HL-60/S4 (cell line): Measurements from ENCODE around the gene SLC36A4.

Experiments used
- in situ Hi-C: fragments of 300-500 bp; cut with MboI; formaldehyde crosslinking; loops from 2 replicates; pipeline ENCODE4 v1.14.3; 2022; ENCODE audit warnings: low sequenced_read_pairs

Gene SLC36A4

DNA sequence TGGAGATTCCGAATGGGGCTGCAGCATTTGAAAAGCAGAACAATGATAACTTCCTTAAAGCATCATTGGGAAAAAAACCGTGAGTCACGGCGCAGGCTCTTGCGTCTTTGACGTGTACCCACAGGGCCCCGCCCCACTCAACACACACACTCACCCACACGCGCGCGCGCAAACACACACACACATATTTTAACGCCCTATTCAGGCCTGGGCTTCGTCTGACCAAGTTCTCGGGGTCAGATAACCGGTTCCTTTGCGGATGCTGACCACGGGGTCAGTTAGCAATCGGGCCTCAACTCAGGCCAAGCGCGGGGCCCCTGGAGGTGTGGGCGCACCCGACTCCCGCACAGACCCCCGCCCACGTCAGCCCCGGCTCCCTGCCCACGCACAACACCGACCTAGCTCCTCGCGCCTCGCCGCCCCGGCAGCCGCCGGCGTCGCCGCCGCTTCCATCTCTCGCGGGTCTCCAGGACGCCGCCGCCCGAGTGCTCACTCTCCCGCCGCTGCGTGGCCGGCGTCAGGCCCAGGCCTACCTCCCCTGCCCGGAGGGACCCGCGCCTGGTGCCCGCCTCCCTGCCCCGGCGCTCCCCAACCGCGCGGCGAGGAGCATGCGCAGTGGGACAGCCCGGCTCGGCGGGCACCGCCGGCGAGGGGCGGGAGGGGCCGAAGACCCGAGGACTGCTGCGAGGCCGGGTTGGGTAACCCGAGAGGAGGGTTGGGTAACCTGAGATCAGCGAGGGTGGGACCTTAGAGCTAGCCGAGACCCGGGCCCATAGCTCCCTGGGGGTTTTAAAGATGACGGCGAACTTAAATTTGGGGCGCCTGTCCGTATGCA lies at the start of gene SLC36A4:
Gene SLC36A4, minus strand, starts transcription at position 612 of the 835 bp plus-strand sequence. Its CDS starts 159 bp downstream, at position 453.
- in situ Hi-C loops, result no loop called here

- in situ Hi-C loops, result loop anchor here (25.0 kb wide), 2 partner anchors 291 to 391 kb away; partner anchors contain the start of gene SMCO4
Measured at GRCh38 chr11:93246790-93247189, 49.0 kb upstream of the SLC36A4 start.

- in situ Hi-C loops, result loop anchor here (25.0 kb wide), 2 partner anchors 293 to 393 kb away; partner anchors contain the start of gene SMCO4
Measured at GRCh38 chr11:93244018-93244417, 46.2 kb upstream of the SLC36A4 start.

DNA sequence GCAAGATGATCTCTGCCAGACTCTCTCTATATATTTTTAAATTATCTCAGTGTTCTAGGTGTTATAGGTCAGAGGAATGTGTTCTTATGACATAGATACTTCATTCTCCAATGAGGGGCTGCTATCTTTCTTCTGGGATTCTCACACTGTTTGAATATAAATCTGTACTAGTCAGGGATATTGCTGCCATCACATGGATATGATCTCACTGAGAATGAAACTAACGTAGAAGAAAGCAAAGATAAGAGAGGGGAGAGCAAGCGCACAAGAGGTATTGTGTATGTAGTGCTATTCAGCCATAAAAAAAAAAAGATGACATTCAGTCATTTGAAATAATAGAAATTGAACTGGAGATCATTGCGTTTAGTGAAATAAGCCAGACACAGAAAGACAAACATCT lies 42.2 kb upstream of the SLC36A4 start:
- in situ Hi-C loops, result loop anchor here (25.0 kb wide), 2 partner anchors 297 to 397 kb away; partner anchors contain the start of gene SMCO4

GRCh38 chr11:93238956-93239355 lies 41.2 kb upstream of the SLC36A4 start:
- in situ Hi-C loops, result loop anchor here (25.0 kb wide), 2 partner anchors 298 to 398 kb away; partner anchors contain the start of gene SMCO4

DNA sequence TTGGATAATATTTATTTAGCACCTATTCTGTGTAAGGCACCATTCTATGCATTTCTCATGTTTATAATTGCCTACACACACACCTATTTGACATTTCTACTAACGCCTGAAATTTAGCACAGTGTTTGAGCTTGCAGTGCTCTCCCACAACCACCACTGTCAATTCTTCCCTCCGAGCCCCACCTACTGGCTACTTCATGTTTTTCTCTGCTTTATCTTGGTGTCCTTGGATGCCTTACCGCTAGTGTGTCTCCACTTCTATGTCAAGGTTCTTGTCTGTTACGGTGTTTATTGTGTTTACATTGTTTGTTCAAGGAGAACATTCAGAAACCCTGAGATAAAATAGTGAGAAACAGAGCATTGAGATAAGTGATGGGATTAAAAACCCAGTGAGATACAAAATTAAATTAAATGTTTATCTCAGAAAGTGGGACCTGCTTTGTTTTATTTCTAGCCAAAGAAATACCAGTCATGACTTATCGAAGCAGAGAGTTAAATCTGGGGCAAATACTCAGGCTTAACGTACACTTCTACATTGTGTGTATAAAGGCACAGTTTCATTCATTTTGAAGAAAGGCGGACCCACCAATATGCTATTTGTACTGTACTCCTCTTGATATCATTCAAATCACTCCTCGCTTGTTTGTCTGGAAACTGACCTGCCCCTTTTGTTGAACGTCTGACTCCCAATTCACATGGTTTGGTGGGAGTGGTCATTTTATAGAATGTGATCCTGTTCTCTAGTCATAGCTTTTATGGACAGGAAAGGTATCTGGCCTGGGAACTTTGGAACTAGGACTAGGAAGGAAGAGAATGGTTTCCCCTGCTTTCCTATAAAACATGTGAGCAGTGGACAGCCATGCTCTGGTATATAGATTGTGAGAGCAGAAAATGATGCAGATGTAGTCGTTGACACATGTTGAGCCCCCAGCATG lies 39.2 kb upstream of the SLC36A4 start:
- in situ Hi-C loops, result loop anchor here (25.0 kb wide), 2 partner anchors 300 to 400 kb away; partner anchors contain the start of gene SMCO4

DNA sequence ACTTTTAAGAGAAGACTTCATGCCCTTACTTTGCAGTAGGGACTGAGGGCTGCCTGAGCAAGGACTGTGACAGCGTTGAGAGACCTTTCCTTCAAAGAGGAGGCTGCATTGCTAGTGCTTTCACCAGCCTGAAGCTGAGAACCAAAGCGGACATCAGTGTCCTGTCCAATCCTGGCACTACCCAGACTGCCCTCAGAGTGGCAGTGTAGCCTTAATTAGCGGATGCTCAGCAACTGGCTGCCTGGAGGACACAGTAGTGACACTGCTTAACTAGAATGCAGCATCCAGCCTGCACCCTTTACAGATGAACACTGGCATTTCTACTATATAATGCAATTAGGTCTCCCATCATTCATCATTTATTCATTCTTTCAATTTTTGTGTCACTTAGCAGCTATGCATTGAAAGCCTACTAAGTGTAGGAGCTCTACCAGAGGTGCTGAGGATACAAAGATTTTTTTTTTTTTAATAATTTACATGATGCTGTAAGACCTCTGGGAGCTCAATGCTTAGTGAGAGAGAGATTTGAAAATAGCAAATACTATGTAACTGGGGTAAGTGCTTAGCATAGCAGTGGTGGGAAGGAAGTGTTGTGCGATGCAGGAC lies 36.9 kb upstream of the SLC36A4 start:
- in situ Hi-C loops, result loop anchor here (25.0 kb wide), 2 partner anchors 303 to 403 kb away; partner anchors contain the start of gene SMCO4

DNA sequence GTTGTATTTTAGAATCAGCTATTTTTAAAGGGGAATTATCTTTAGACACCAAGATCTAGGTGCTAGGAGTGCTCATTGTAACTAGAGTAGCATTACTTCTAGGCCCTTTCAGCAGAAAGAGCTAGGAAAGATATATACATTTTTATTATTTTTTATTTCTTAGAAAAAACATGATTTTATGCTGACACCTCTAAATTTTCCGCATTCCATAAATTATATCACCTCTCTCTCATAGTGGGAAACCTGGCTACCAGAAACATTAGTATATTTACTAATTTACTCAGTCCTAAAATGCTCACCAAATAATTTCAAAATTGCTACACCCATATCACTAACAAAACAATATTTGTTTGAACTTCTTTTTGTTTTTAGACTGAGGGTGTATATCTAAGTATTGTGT lies 32.1 kb upstream of the SLC36A4 start:
- in situ Hi-C loops, result loop anchor here (25.0 kb wide), 2 partner anchors 307 to 407 kb away; partner anchors contain the start of gene SMCO4

GRCh38 chr11:93225662-93226061 lies 27.9 kb upstream of the SLC36A4 start:
- in situ Hi-C loops, result loop anchor here (25.0 kb wide), 2 partner anchors 312 to 412 kb away; partner anchors contain the start of gene SMCO4

DNA sequence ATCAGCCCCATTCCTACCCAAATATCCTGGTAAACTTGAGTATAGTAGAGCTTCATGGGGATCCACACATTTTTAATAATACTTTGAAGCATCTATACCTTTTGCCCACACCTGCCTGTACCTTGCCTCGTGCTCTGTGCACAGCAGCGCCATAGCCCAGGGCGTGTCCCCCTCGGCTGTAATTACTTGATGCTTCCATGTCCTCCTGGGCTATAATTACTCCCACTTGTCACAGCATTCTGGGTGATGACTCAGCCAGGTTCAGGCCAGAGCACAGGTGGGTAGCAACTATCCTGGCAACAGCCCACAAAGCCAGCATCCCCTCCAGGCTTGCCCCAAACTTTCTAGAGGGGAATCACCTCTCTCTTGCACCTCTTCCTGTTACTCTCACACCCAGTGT lies 23.7 kb upstream of the SLC36A4 start:
- in situ Hi-C loops, result loop anchor here (25.0 kb wide), 1 partner anchor 284 kb away; no protein-coding TSS in a partner anchor

DNA sequence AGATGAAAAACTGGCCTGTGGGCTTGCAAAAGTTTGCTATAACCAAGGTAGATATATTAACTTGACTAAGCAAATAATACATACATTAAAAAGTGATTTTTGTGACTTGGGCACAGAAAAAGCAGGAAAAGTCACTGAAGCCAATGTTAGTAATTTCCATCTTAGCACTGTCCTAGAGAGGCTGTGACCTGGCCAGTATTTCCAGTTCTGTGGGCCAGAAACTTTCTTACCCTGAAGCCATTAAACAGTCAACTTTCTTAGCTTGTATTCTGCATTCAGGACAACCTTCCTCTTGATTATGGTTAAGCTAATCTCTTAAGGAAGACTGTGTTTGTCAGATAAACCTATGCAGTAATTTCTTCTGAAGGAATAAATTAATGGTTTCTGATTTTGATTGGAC lies 22.3 kb upstream of the SLC36A4 start:
- in situ Hi-C loops, result loop anchor here (25.0 kb wide), 1 partner anchor 283 kb away; no protein-coding TSS in a partner anchor

- in situ Hi-C loops, result loop anchor here (25.0 kb wide), 1 partner anchor 282 kb away; no protein-coding TSS in a partner anchor
Measured at GRCh38 chr11:93219440-93219839, 21.6 kb upstream of the SLC36A4 start.

DNA sequence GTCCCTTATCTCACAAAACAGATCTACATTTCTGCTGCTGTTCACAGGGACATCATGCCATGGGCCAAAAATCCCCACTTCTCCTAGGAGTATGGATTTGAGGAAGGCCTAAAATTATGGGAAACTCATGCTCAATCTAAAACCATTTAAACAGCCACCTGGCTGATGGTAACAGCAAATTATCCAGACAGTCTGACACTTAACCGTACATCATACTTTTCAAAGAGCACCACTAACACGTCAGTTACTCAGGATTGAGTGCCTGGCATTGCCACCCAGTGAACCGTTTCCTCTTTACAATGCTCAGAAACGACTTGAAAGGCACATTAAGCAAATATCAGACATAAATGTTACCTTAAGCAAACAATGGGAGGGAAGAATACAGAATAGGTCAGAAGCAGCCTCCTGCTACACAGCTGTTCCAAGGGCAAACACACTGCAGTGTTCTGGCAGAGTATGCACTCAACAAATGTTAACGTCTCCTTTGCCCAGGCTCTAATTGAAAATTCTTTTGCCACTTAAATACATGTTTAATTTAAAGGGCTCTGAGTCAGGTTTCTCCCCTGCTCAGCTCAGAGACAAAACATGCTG lies 18.8 kb upstream of the SLC36A4 start:
- in situ Hi-C loops, result loop anchor here (25.0 kb wide), 1 partner anchor 279 kb away; no protein-coding TSS in a partner anchor

- in situ Hi-C loops, result loop anchor here (25.0 kb wide), 1 partner anchor 276 kb away; no protein-coding TSS in a partner anchor
Measured at GRCh38 chr11:93213622-93214021, 15.8 kb upstream of the SLC36A4 start.

- in situ Hi-C loops, result loop anchor here (25.0 kb wide), 1 partner anchor 275 kb away; no protein-coding TSS in a partner anchor
Measured at GRCh38 chr11:93212094-93212493, 14.3 kb upstream of the SLC36A4 start.

- in situ Hi-C loops, result loop anchor here (25.0 kb wide), 1 partner anchor 272 kb away; no protein-coding TSS in a partner anchor
Measured at GRCh38 chr11:93209466-93209865, 11.7 kb upstream of the SLC36A4 start.

- in situ Hi-C loops, result loop anchor here (25.0 kb wide), 1 partner anchor 271 kb away; no protein-coding TSS in a partner anchor
Measured at GRCh38 chr11:93208663-93209270, 11.0 kb upstream of the SLC36A4 start.

GRCh38 chr11:93199616-93200015 lies 1.8 kb upstream of the SLC36A4 start:
- in situ Hi-C loops, result loop anchor here (25.0 kb wide), 1 partner anchor 262 kb away; no protein-coding TSS in a partner anchor
